ENCODE results near the gene CIAO3. TPM values are rescaled to one million over a fixed set of nuclear protein-coding genes. Genes with fewer than 3 reads are reported as not detected.
A peak's percentile ranks its signal among the peaks of the same experiment; 100 is the strongest.

The CIAO3 gene
- polyA plus RNA-seq, 3 donors: 8.6 to 41.1 (median 11.8) TPM

DNA sequence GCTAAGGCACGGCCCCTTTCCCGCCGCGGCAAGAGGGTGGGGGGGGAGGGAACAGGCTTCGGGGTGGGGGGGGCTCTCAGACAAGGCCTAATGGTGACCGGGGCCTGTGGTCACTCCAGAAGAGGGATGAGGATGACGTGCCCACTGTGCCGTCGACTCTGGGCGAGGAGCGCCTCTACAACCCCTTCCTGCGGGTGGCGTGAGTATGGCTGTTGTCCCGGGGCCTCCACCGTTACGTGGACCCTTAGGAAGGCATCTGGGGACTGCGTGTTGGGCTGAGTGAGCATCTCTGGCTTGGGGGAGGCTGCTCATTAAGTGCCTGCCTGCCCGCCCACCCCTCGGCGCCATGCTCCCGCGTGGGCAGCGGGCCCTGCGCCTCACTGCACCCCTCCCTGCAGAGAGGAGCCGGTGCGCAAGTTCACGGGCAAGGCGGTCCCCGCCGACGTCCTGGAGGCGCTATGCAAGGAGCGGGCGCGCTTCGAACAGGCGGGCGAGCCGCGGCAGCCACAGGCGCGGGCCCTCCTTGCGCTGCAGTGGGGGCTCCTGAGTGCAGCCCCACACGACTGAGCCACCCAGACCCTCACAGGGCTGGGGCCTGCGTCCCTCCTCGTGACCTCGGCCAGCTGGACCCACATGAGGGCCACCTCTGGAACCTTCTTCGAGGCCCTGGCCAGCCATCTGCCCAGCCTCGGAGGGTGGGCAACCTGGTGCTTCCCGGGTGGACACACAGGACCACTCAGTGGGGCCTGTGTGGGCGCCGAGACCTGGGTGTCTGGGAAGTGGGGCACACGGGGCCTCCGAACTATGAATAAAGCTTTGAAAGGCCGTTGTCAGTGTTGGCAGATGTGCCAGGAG is 11.7 kb downstream of the CIAO3 start:
- TF ChIP-seq, protein P1, sequence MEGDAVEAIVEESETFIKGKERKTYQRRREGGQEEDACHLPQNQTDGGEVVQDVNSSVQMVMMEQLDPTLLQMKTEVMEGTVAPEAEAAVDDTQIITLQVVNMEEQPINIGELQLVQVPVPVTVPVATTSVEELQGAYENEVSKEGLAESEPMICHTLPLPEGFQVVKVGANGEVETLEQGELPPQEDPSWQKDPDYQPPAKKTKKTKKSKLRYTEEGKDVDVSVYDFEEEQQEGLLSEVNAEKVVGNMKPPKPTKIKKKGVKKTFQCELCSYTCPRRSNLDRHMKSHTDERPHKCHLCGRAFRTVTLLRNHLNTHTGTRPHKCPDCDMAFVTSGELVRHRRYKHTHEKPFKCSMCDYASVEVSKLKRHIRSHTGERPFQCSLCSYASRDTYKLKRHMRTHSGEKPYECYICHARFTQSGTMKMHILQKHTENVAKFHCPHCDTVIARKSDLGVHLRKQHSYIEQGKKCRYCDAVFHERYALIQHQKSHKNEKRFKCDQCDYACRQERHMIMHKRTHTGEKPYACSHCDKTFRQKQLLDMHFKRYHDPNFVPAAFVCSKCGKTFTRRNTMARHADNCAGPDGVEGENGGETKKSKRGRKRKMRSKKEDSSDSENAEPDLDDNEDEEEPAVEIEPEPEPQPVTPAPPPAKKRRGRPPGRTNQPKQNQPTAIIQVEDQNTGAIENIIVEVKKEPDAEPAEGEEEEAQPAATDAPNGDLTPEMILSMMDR (IDR thresholded peaks at IDR 0.05): no peak
- Mint-ChIP-seq H3K27me3 (ENCODE audit: low read depth in 3 of 3) (peaks cover 11 to 46% (median 17%) of the 10 kb centered on the region in 3 donors), H3K36me3 (peaks cover 19 to 29% of the 10 kb centered on the region in 2 donors), H3K4me3 (peak overlapping the region in 1 of 2 donors; percentile 72), H3K27ac (peak overlapping the region in 1 of 7 donors; percentile 25), H3K4me1 (peaks cover 7% of the 10 kb centered on the region), H3K9me3 (no peaks in the 10 kb centered on the region)
- Histone ChIP-seq H4K20me1 (ENCODE audit: insufficient read depth, low read length) (no peaks in the 10 kb centered on the region), H3K79me2 (ENCODE audit: insufficient read depth, low read length) (no peaks in the 10 kb centered on the region), H3K27ac (ENCODE audit: low read depth in 1 of 2, low read length in 2 of 2) (no peak overlapping the region), H3K9me3 (replicated peaks in 1 of 2; ENCODE audit: control insufficient read depth in 1 of 2, insufficient read depth in 1 of 2, low read length in 2 of 2) (no peaks in the 10 kb centered on the region), H3K36me3 (replicated peaks in 1 of 2; ENCODE audit: control insufficient read depth in 1 of 2, insufficient read depth in 2 of 2, low read length in 2 of 2) (peaks cover 21 to 40% of the 10 kb centered on the region in 2 donors), H3K4me1 (ENCODE audit: control insufficient read depth in 1 of 2, insufficient read depth in 2 of 2, low read length in 2 of 2) (peaks cover 16 to 27% of the 10 kb centered on the region in 2 donors), H3K4me2 (replicated peaks; ENCODE audit: extremely low read depth, low read length, poor library complexity, severe bottlenecking) (peak overlapping the region; percentile 94), H3K4me3 (replicated peaks in 1 of 3; ENCODE audit: low read depth in 2 of 3, low read length in 3 of 3) (peak overlapping the region in 1 of 3 experiments; percentile 77), H2AFZ (ENCODE audit: insufficient read depth, low read depth, low read length, poor library complexity, severe bottlenecking) (no peak overlapping the region), H3K27me3 (ENCODE audit: control insufficient read depth in 2 of 2, insufficient read depth in 2 of 2, low read length in 2 of 2) (peaks cover 3 to 35% of the 10 kb centered on the region in 2 donors), H3K9ac (ENCODE audit: insufficient read depth, low read length, poor library complexity, severe bottlenecking) (no peak overlapping the region)
- WGBS (ENCODE audit: insufficient coverage): 84% methylated on average over 46 of the region's 55 CpGs
- intact Hi-C loops (cut with micrococcal nuclease): no loop called here
- DNase-seq: no peak

DNA sequence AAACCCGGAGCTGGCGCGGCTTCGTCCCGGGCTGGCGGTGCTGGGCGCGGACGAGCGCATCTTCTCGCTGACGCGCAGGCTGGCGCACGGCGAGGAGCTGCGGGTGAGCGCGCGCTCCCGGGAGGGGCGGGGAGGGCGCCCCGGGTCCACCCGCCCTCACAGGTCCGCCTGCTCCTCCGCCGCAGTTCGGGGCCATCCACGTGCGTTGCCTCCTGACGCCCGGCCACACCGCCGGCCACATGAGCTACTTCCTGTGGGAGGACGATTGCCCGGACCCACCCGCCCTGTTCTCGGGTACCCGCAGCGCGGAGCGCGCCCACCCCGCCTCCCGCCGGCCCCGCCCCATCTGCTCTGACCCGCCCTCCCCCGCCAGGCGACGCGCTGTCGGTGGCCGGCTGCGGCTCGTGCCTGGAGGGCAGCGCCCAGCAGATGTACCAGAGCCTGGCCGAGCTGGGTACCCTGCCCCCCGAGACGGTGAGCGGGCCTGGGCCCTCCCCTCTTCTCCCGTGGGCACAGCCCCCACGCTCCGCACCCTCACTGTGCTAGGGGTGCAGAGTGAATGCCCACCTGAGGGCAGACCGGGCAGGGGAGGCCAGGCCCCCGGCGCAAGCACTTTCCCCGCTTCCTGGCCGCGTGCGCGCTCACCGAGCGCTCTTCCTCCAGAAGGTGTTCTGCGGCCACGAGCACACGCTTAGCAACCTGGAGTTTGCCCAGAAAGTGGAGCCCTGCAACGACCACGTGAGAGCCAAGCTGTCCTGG is 12.5 kb downstream of the CIAO3 start:
- Histone ChIP-seq H3K27ac (ENCODE audit: low read depth in 1 of 2, low read length in 2 of 2) (no peak overlapping the region), H3K4me1 (ENCODE audit: control insufficient read depth in 1 of 2, insufficient read depth in 2 of 2, low read length in 2 of 2) (peaks cover 16 to 27% of the 10 kb centered on the region in 2 donors), H4K20me1 (ENCODE audit: insufficient read depth, low read length) (peaks cover 2% of the 10 kb centered on the region), H2AFZ (ENCODE audit: insufficient read depth, low read depth, low read length, poor library complexity, severe bottlenecking) (no peak overlapping the region), H3K4me2 (replicated peaks; ENCODE audit: extremely low read depth, low read length, poor library complexity, severe bottlenecking) (peak overlapping the region; percentile 94), H3K9ac (ENCODE audit: insufficient read depth, low read length, poor library complexity, severe bottlenecking) (no peak overlapping the region), H3K27me3 (ENCODE audit: control insufficient read depth in 2 of 2, insufficient read depth in 2 of 2, low read length in 2 of 2) (peaks cover 3 to 35% of the 10 kb centered on the region in 2 donors), H3K36me3 (replicated peaks in 1 of 2; ENCODE audit: control insufficient read depth in 1 of 2, insufficient read depth in 2 of 2, low read length in 2 of 2) (peaks cover 13 to 32% of the 10 kb centered on the region in 2 donors), H3K4me3 (replicated peaks in 1 of 3; ENCODE audit: low read depth in 2 of 3, low read length in 3 of 3) (peak overlapping the region in 1 of 3 experiments; percentile 77), H3K9me3 (replicated peaks in 1 of 2; ENCODE audit: control insufficient read depth in 1 of 2, insufficient read depth in 1 of 2, low read length in 2 of 2) (no peaks in the 10 kb centered on the region), H3K79me2 (ENCODE audit: insufficient read depth, low read length) (no peaks in the 10 kb centered on the region)
- TF ChIP-seq, protein P1 (IDR thresholded peaks at IDR 0.05): no peak
- intact Hi-C loops (cut with micrococcal nuclease): no loop called here
- Mint-ChIP-seq H3K4me3 (peak overlapping the region; percentile 31 to 72), H3K9me3 (no peaks in the 10 kb centered on the region), H3K27me3 (ENCODE audit: low read depth in 3 of 3) (peaks cover 11 to 46% (median 20%) of the 10 kb centered on the region in 3 donors), H3K4me1 (peaks cover 7% of the 10 kb centered on the region), H3K27ac (no peak overlapping the region), H3K36me3 (peaks cover 14 to 21% of the 10 kb centered on the region in 2 donors)
- DNase-seq: peak; percentile 12 to 61 (median 52)
- WGBS (ENCODE audit: insufficient coverage): under 1% methylated on average over 61 of the region's 80 CpGs

Data from CD14-positive monocyte (primary cell).